SK-N-SH (cell line): ENCODE results near the gene FOCAD. TPM values are rescaled to one million over a fixed set of nuclear protein-coding genes. Genes with fewer than 3 reads are reported as not detected.

ENCODE experiments used
- CTCF ChIA-PET: fragments of 300-600, 350-600 bp; formaldehyde crosslinking; extraction: SDS; loops from one replicate; lab custom pipeline; 2021; lab: Yijun Ruan, JAX
- POLR2A ChIA-PET: fragments of 350-600 bp; sonication (Branson Sonifier 250); formaldehyde crosslinking; extraction: SDS; loops from one replicate; lab custom pipeline; 2020; ENCODE audit warnings: antibody characterized with exemption, inconsistent platforms; lab: Yijun Ruan, JAX
- DNase-seq: peaks from one replicate; pipeline ENCODE4 v3.0.0; 2012
- H2AFZ ChIP-seq: fragments of 200-600 bp; sonication (generic); 2 replicates; pipeline ENCODE4 v1.8.1; 2016; ENCODE audit warnings: antibody characterized with exemption, mild to moderate bottlenecking, low read depth
- H3F3A ChIP-seq: fragments of 200-600 bp; sonication (generic); replicated peaks from 2 replicates; pipeline ENCODE3; 2016; ENCODE audit warnings: antibody characterized with exemption, mild to moderate bottlenecking; ENCODE audit not compliant: insufficient read depth
- H3K27ac ChIP-seq, 2 experiments: fragments of 200-500 bp in 1 of 2; fragments of 200-600 bp in 1 of 2; sonication (Bioruptor generic) in 1 of 2; sonication (generic), shearing (Covaris generic) in 1 of 2; 2 replicates each; pipeline versions ENCODE4 v1.5.1 to v1.6.1; 2014 to 2016; ENCODE audit warnings: low read depth in 2 of 2, inconsistent platforms in 1 of 2, low read length in 1 of 2, mild to moderate bottlenecking in 1 of 2, mixed read lengths in 1 of 2
- H3K27me3 ChIP-seq: fragments of 200-600 bp; sonication (generic), shearing (Covaris generic); 2 replicates; pipeline ENCODE4 v1.6.1; 2016; ENCODE audit warnings: mixed run types; ENCODE audit not compliant: insufficient read depth
- H3K36me3 ChIP-seq, 2 experiments: fragments of 200-500 bp in 1 of 2; fragments of 200-600 bp in 1 of 2; sonication (Bioruptor generic) in 1 of 2; sonication (generic) in 1 of 2; replicated peaks in 1 of 2; 2 replicates each; pipeline versions ENCODE3 to v1.5.1; 2014 to 2016; ENCODE audit warnings: low read length in 1 of 2, mild to moderate bottlenecking in 1 of 2; ENCODE audit not compliant: insufficient read depth in 2 of 2, control insufficient read depth in 1 of 2
- H3K4me1 ChIP-seq, 2 experiments: fragments of 200-500 bp in 1 of 2; fragments of 200-600 bp in 1 of 2; sonication (Bioruptor generic) in 1 of 2; sonication (generic), shearing (Covaris generic) in 1 of 2; 2 replicates each; pipeline versions ENCODE4 v1.5.1 to v1.6.1; 2014 to 2016; ENCODE audit warnings: low read depth in 1 of 2, low read length in 1 of 2, mixed run types in 1 of 2; ENCODE audit not compliant: insufficient read depth in 2 of 2, control insufficient read depth in 1 of 2
- H3K4me2 ChIP-seq: fragments of 200-600 bp; sonication (generic), shearing (Covaris generic); 2 replicates; pipeline ENCODE4 v1.6.1; 2017; ENCODE audit warnings: mixed run types
- H3K4me3 ChIP-seq, 2 experiments: fragments of 200-500 bp in 1 of 2; fragments of 200-600 bp in 1 of 2; sonication (Bioruptor generic) in 1 of 2; sonication (generic), shearing (Covaris generic) in 1 of 2; 2 replicates each; pipeline versions ENCODE4 v1.5.1 to v1.8.1; 2014 to 2016; ENCODE audit warnings: low read depth in 2 of 2, inconsistent platforms in 1 of 2, low read length in 1 of 2, mild to moderate bottlenecking in 1 of 2, mixed read lengths in 1 of 2, moderate library complexity in 1 of 2
- H3K79me2 ChIP-seq: fragments of 200-600 bp; sonication (generic); 2 replicates; pipeline ENCODE4 v1.8.1; 2017; ENCODE audit warnings: mild to moderate bottlenecking; ENCODE audit not compliant: insufficient read depth
- H3K9ac ChIP-seq: fragments of 200-600 bp; sonication (generic); 2 replicates; pipeline ENCODE4 v1.6.1; 2017; ENCODE audit warnings: mixed run types
- H3K9me2 ChIP-seq: fragments of 200-600 bp; sonication (generic); 2 replicates; pipeline ENCODE4 v1.6.1; 2017; ENCODE audit warnings: mixed run types
- H3K9me3 ChIP-seq: fragments of 200-600 bp; sonication (generic); 2 replicates; pipeline ENCODE4 v1.6.1; 2017; ENCODE audit warnings: mixed run types, mild to moderate bottlenecking, moderate library complexity
- H4K20me1 ChIP-seq: fragments of 200-600 bp; sonication (generic); 2 replicates; pipeline ENCODE4 v1.6.1; 2017; ENCODE audit warnings: mild to moderate bottlenecking, mixed run types; ENCODE audit not compliant: insufficient read depth
- CHD2 ChIP-seq: fragments of 150-350 bp; IDR thresholded peaks from 2 replicates; pipeline ENCODE4 v1.6.1; 2018; ENCODE audit warnings: low read length; ENCODE audit not compliant: partially characterized antibody
- EZH2phosphoT487 ChIP-seq: fragments of 200-600 bp; sonication (generic); IDR thresholded peaks from 2 replicates; pipeline ENCODE4 v1.6.1; 2017; ENCODE audit warnings: low read depth, mixed run types, mild to moderate bottlenecking, antibody characterized with exemption, moderate library complexity, borderline replicate concordance
- FOXJ3 ChIP-seq: sonication (generic); formaldehyde crosslinking; IDR thresholded peaks from 2 replicates; pipeline ENCODE4 v1.5.1; 2020; ENCODE audit warnings: mild to moderate bottlenecking, missing genetic modification reagents
- FOXM1 ChIP-seq: IDR thresholded peaks from 2 replicates; pipeline ENCODE4 v1.4.0; 2012; ENCODE audit warnings: low read depth, mild to moderate bottlenecking
- IRF3 ChIP-seq: fragments of 150-350 bp; IDR thresholded peaks from 2 replicates; pipeline ENCODE4 v1.6.1; 2016; ENCODE audit warnings: mild to moderate bottlenecking, low read depth, low read length
- JUND ChIP-seq: IDR thresholded peaks from 2 replicates; pipeline ENCODE4 v1.4.0; 2012
- MXI1 ChIP-seq: IDR thresholded peaks from 2 replicates; pipeline ENCODE4 v1.6.1; 2012; ENCODE audit warnings: mild to moderate bottlenecking, low read depth, low read length, improper control_type of control experiment
- POLR2AphosphoS5 ChIP-seq: IDR thresholded peaks from 2 replicates; pipeline ENCODE4 v1.6.1; 2012; ENCODE audit warnings: low read depth, low read length
- RCOR1 ChIP-seq: fragments of 150-350 bp; IDR thresholded peaks from 2 replicates; pipeline ENCODE4 v1.6.1; 2017; ENCODE audit warnings: antibody characterized with exemption, low read length
- REST ChIP-seq: IDR thresholded peaks from 2 replicates; pipeline ENCODE4 v1.6.1; 2012; ENCODE audit warnings: mild to moderate bottlenecking, low read depth, low read length, moderate library complexity
- RXRA ChIP-seq: IDR thresholded peaks from 2 replicates; pipeline ENCODE4 v1.4.0; 2012; ENCODE audit warnings: low read depth, mild to moderate bottlenecking, borderline replicate concordance
- SIN3A ChIP-seq: IDR thresholded peaks from 2 replicates; pipeline ENCODE4 v1.6.1; 2012; ENCODE audit warnings: low read depth, mild to moderate bottlenecking, low read length, moderate library complexity, borderline replicate concordance
- SMC3 ChIP-seq: IDR thresholded peaks from 2 replicates; pipeline ENCODE4 v1.6.1; 2012; ENCODE audit warnings: low read depth, low read length, improper control_type of control experiment
- TAF1 ChIP-seq: IDR thresholded peaks from 2 replicates; pipeline ENCODE4 v1.6.1; 2012; ENCODE audit warnings: low read depth, mild to moderate bottlenecking, low read length, moderate library complexity, borderline replicate concordance
- USF1 ChIP-seq: IDR thresholded peaks from 2 replicates; pipeline ENCODE4 v1.4.0; 2012; ENCODE audit warnings: low read depth, borderline replicate concordance
- YY1 ChIP-seq: IDR thresholded peaks from 2 replicates; pipeline ENCODE4 v1.4.0; 2012; ENCODE audit warnings: low read depth, mild to moderate bottlenecking
- ZBTB33 ChIP-seq: IDR thresholded peaks from 2 replicates; pipeline ENCODE4 v1.4.0; 2012; ENCODE audit warnings: low read depth, borderline replicate concordance
- WGBS: methylation state at CpG from one replicate; pipeline ENCODE4 v1.1.6; 2017; ENCODE audit warnings: low lambda C conversion rate; 5-methylcytosine and 5-hydroxymethylcytosine counted together
- polyA plus RNA-seq, 3 experiments: library from polyadenylated mRNA; depleted of rRNA; stranded (reverse); fragments of >200 nt; gene quantifications; 2 replicates each; pipeline ENCODE4 v1.2.3, GENCODE V29; 2012

Gene FOCAD
- polyA plus RNA-seq, 1 of the 3 experiments (the other 2 are of a cell fraction) = 15.8 TPM

GRCh38 chr9:20649381-20649780 lies 34.7 kb upstream of the FOCAD start:
- no peaks in the 10 kb centered on the region for H3F3A ChIP-seq
- POLR2A ChIA-PET = no interaction called here
- peaks cover 4% of the 10 kb centered on the region; the same call in 1 of the 2 replicates for H3K9me3 ChIP-seq
- H3K4me1 ChIP-seq = no peaks in the 10 kb centered on the region; a peak in 2 of 4 replicates
- CTCF ChIA-PET = interaction anchor here (0.6 to 1.4 kb wide), 2 partner anchors 22 to 158 kb away, joined by 3 read pairs; no protein-coding TSS in a partner anchor
- H3K36me3 ChIP-seq = no peaks in the 10 kb centered on the region
- H3K4me3 ChIP-seq = no peak overlapping the region
- 50% methylated on average over 1 of the region's 1 CpG for WGBS
- no peak for TF ChIP-seq MXI1
- TF ChIP-seq CHD2 = no peak
- no peak for TF ChIP-seq REST
- TF ChIP-seq TAF1 = no peak
- TF ChIP-seq RXRA = no peak
- no peak for TF ChIP-seq USF1
- TF ChIP-seq SIN3A = no peak
- no peak for TF ChIP-seq JUND
- no peak overlapping the region for H3K27ac ChIP-seq
- no peaks in the 10 kb centered on the region; the same call in 1 of the 2 replicates for H3K9me2 ChIP-seq
- no peaks in the 10 kb centered on the region for H4K20me1 ChIP-seq
- DNase-seq = no peak
- no peaks in the 10 kb centered on the region for H3K27me3 ChIP-seq
- no peak overlapping the region for H3K4me2 ChIP-seq
- H3K79me2 ChIP-seq = no peaks in the 10 kb centered on the region
- no peak overlapping the region for H2AFZ ChIP-seq
- no peak overlapping the region for H3K9ac ChIP-seq

GRCh38 chr9:20650313-20650712 lies 33.7 kb upstream of the FOCAD start:
- POLR2A ChIA-PET = no interaction called here
- H3K4me3 ChIP-seq = no peak overlapping the region
- H3K79me2 ChIP-seq = no peaks in the 10 kb centered on the region
- H4K20me1 ChIP-seq = no peaks in the 10 kb centered on the region
- no peak overlapping the region for H2AFZ ChIP-seq
- DNase-seq = no peak
- no peaks in the 10 kb centered on the region for H3F3A ChIP-seq
- no peaks in the 10 kb centered on the region for H3K27me3 ChIP-seq
- peaks cover 4% of the 10 kb centered on the region; the same call in 1 of the 2 replicates for H3K9me3 ChIP-seq
- H3K9me2 ChIP-seq = no peaks in the 10 kb centered on the region; the same call in 1 of the 2 replicates
- no peak overlapping the region for H3K4me2 ChIP-seq
- CTCF ChIA-PET = interaction anchor here (1.4 to 1.6 kb wide), 2 partner anchors 23 to 26 kb away, joined by 3 read pairs; no protein-coding TSS in a partner anchor
- H3K36me3 ChIP-seq = no peaks in the 10 kb centered on the region
- H3K4me1 ChIP-seq = no peaks in the 10 kb centered on the region; a peak in 2 of 4 replicates
- TF ChIP-seq FOXM1 (no peak), RCOR1 (no peak), ZBTB33 (no peak), SMC3 (no peak), YY1 (no peak), POLR2AphosphoS5 (no peak), EZH2phosphoT487 (no peak), IRF3 (no peak), FOXJ3 (CRISPR knock-in tag) (no peak), RXRA (no peak)
- no peak overlapping the region for H3K9ac ChIP-seq
- H3K27ac ChIP-seq = no peak overlapping the region
- 85% methylated on average over 4 of the region's 4 CpGs for WGBS
